Stimulated activated CD4-positive, alpha-beta T cell treated with anti-CD3 and anti-CD28 coated beads, Interleukin-1b, Interleukin-23, amount 100 ng/mL, for 24 hours (primary cell): ENCODE measurements around the gene ENAM.
A peak's percentile ranks its signal among the peaks of the same experiment; 100 is the strongest.

ENCODE experiments used
- DNase-seq, 4 experiments: peaks; one replicate each; pipeline ENCODE4 v3.0.0-alpha.2; 2020; ENCODE audit warnings: low read depth in 4 of 4, low spot score in 1 of 4

Gene ENAM, protein sequence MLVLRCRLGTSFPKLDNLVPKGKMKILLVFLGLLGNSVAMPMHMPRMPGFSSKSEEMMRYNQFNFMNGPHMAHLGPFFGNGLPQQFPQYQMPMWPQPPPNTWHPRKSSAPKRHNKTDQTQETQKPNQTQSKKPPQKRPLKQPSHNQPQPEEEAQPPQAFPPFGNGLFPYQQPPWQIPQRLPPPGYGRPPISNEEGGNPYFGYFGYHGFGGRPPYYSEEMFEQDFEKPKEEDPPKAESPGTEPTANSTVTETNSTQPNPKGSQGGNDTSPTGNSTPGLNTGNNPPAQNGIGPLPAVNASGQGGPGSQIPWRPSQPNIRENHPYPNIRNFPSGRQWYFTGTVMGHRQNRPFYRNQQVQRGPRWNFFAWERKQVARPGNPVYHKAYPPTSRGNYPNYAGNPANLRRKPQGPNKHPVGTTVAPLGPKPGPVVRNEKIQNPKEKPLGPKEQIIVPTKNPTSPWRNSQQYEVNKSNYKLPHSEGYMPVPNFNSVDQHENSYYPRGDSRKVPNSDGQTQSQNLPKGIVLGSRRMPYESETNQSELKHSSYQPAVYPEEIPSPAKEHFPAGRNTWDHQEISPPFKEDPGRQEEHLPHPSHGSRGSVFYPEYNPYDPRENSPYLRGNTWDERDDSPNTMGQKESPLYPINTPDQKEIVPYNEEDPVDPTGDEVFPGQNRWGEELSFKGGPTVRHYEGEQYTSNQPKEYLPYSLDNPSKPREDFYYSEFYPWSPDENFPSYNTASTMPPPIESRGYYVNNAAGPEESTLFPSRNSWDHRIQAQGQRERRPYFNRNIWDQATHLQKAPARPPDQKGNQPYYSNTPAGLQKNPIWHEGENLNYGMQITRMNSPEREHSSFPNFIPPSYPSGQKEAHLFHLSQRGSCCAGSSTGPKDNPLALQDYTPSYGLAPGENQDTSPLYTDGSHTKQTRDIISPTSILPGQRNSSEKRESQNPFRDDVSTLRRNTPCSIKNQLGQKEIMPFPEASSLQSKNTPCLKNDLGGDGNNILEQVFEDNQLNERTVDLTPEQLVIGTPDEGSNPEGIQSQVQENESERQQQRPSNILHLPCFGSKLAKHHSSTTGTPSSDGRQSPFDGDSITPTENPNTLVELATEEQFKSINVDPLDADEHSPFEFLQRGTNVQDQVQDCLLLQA

DNA sequence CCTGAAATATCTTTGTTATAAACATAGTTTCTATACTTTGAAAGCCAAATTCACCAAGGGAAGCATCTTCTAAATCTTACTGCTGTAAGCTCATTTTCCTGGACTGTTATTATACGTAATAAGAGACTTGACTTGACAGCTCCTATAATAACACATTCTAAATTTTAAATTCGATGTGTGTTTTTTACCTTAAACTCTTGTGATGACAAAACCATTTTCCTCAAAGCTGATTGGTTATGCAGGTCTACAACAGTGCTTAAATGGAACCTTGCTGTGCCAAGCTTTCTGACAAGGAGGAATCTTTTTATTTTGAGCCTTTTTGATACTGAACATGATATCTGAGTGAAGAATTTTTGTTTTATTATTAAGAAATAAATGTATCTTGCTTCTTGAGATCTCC lies at the start of gene ENAM:
Gene ENAM, plus strand, starts transcription at position 301 of the 400 bp plus-strand sequence. CDS start 757 bp downstream, outside the sequence.
- DNase-seq, result no peak

DNA sequence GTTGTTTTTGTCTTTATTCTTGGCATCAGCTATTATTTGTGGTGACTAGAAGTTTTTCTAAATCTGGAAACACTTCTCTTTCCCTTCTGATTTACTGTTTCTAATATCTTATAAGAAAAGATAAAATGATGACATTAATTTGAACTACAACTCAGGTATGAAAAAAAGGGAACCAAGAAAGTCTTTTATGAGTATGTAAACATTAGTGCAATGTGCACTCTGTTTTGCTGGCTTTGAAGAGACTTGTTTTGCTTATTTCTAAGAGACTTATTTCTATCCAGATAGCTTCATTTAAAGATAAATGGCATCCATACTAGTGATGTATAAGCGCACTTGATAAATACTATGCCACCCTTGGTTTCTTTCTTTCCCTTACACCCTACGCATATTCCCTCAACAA lies 46.6 kb upstream of the ENAM start:
- no peak for DNase-seq

GRCh38 chr4:70583952-70584834 lies 44.4 kb upstream of the ENAM start:
- DNase-seq, result no peak

- DNase-seq, result no peak
These were observed 41.7 kb upstream of the ENAM start for GRCh38 chr4:70586841-70587240.

DNA sequence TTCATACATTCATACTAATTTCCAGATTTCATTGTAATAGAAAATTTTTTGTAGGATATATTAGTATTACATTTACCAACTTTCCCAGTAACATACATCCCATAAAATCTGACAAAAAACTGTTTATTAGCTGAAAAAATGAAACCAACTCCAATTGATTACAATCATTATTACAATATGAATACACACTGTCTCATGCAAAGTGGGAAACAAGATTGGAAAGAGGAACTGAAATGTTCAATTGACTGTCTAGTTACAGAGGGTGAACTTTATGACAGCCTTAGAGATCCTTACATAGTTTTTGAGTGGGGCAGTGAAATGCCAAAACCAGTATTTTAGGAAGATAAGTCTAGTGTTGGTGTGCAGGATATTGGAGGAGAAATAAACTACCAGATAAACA lies 38.8 kb upstream of the ENAM start:
- no peak for DNase-seq

GRCh38 chr4:70591955-70592582 lies 36.5 kb upstream of the ENAM start, which contains the start of gene AMBN:
Gene AMBN, plus strand, starts transcription at chr4:70592256. Its CDS starts 103 bp downstream, at chr4:70592359.
- DNase-seq, result no peak

DNA sequence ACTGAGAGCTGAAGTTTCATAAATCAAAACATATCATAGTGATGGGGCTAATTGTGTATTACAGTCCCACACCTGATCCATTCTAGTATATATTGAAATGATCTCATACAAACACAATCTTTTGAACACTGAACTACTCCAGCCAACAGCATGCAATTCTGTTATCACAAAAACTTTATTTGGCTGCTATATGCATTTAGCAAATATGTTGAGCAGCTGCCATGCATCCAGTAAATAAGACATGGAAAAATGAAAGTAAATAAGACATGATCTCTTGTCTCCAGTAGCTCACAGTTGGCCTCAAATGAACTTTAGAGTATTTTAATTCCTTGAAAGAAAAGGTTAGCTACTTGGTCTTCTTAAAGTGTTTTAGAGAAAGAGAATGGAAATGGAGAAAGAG lies 34.3 kb upstream of the ENAM start:
- no peak for DNase-seq

- no peak for DNase-seq
These were observed 28.2 kb upstream of the ENAM start for GRCh38 chr4:70600305-70600704.

- no peak for DNase-seq
These were observed 27.6 kb upstream of the ENAM start for GRCh38 chr4:70600977-70601376.

DNA sequence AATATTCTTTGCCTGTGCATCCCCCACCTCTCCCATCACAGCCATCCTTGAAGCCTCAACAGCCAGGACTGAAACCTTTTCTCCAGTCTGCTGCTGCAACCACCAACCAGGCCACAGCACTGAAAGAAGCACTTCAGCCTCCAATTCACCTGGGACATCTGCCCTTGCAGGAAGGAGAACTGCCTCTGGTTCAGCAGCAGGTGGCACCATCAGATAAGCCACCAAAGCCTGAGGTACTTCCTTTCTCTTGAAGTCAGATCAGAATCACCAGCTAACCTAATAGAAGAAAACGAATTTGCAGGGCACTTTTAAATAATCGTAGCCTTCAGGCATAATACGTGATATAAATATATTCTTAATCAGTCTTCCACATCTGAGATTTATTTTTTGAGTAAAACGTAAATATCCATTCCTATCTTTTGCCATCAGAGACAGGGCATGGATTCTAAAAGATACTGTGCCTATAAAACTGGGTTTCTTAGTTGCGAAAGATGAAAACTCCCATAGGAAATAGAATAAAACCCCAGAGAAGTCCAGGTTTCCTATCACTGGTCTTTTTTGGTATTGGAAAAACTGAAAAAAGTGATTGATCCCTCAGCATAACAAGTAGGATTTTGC lies 27.0 kb upstream of the ENAM start:
- peak; percentile 3 to 45 (median 31) for DNase-seq

DNA sequence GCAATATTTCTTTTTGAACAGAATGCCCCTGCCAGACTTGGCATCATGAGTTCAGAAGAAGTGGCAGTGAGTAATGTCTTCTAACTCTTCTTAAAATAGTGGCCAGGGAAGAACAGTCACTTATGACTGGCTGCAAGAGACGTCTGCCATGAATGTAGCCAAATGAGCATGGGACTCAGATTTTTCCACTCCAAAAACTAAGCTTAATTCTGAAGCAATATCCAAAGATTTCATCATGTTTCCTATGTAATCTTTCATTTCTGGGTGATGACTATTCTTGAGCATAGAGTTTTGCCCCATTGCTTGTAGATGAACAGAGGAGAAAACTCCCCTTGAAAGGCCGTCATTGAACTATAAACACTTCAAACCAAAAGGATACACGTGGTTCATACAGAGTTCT lies 24.7 kb upstream of the ENAM start:
- DNase-seq, result no peak

DNA sequence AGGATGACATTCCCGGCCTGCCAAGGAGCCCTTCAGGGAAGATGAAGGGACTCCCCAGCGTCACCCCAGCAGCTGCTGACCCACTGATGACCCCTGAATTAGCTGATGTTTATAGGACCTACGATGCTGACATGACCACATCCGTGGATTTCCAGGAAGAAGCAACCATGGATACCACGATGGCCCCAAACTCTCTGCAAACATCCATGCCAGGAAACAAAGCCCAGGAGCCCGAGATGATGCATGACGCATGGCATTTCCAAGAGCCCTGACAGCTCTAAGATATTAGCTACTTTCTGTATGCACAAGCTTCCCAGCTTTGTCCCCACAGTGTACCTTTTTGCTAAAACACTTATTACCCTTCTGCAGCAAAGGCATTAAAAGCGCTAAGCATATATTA lies 22.1 kb upstream of the ENAM start:
- no peak for DNase-seq

GRCh38 chr4:70607334-70607853 lies 21.1 kb upstream of the ENAM start:
- no peak for DNase-seq

DNA sequence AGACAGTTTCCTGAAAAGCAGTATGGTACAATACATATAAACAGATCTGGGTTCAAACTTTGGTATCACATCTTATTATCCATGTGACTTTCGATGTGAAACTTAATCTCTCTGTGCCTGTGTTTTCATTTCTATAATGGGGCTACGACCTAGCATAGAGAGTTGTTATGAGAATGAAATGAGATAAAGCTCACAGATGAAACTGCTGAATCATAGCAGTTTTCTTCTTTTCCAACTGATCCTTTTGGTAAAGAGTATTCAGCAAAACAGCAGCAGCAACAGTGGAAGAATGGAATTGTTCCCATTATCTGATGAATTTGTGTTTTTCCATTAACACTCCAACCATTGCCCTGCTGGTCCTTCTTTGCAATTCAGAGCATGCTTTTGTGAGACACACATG lies 20.2 kb upstream of the ENAM start:
- DNase-seq, result no peak

- no peak for DNase-seq
These were observed 15.0 kb upstream of the ENAM start for GRCh38 chr4:70613306-70614183.

- no peak for DNase-seq
These were observed 14.4 kb upstream of the ENAM start for GRCh38 chr4:70614184-70614555.

- no peak for DNase-seq
These were observed 9.3 kb upstream of the ENAM start for GRCh38 chr4:70619288-70619687.

GRCh38 chr4:70619778-70620177 lies 8.8 kb upstream of the ENAM start:
- DNase-seq, result no peak

DNA sequence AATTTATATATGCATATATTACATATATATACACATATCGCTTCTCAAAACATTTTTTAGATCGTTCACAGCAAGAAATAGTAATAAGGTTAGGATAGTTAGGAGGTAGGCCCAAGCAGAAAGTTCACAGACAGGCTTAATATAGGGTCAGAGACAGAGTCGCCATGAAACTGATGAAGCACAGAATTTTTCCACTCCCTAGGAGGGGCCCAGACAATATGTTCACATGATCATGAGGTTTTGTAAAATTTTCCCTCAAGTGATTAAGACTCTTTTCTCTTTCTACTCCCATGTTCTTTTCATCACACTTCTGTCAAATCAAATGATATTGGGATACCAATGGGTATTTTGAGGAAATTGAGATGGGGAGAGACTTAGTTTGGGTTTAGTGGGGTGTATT lies 5.2 kb upstream of the ENAM start:
- no peak for DNase-seq
